Umbilical cord (tissue), 2 donors: Measurements from ENCODE around the gene XRCC3. TPM values are rescaled to one million over a fixed set of nuclear protein-coding genes. Genes with fewer than 3 reads are reported as not detected.

Source experiments
- DNase-seq: peaks from one replicate; pipeline ENCODE4 v3.0.0-alpha.2; 2015; ENCODE audit warnings: low spot score
- total RNA-seq: library from RNA; depleted of rRNA; stranded (reverse); fragments of >200 nt; gene quantifications from one replicate; pipeline ENCODE4 v1.2.3, GENCODE V29; 2014; ENCODE audit warnings: low replicate concordance; ENCODE audit not compliant: insufficient read depth

The XRCC3 gene
- total RNA-seq, 1 donor from 2014 or later, result 5.1 TPM

DNA sequence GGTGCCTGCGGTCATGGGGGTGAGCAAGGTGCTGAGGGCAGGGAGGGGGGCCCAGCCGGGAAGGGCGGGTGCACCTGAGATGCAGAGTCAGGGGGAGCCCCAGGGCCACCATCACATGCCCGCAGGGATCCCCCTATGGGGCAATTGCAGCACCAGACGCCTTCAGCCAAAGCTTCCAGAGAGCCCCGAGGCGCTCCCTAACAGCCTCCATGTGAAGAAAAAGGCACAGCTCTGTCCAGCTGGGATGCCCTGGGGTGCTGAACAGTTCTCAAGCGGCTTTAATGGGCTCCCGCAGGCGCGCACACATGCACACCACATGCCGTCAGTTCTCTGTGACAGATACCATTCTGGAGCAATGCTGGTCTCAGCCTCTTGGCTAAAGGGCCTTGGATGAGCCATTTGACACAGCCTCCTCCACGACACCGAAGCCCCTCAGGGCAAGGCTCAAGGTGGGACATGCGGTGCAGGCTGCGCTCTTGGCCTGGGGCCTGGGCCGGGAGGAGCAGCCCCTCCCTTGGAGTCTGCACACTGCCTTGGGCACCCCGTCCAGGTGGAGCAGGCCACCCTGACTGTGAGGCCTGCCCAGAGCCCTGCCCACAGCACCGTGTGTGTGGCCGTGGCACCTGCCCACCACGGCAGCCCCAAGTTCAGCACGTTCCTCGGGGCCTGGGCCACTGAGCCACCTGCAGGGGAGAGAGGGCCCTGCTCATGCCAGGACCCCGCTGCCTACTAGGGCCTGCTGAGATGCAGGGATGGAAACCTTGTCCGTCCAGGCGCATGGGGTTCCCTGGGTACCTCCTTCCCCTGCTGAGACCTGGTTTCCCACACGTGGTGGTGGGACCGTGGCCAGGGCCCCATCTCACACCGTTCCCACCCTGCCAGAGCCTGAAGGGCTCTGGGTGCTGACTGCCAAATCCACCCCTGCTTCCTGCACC lies 7.7 kb downstream of the XRCC3 start:
- DNase-seq, result no peak

DNA sequence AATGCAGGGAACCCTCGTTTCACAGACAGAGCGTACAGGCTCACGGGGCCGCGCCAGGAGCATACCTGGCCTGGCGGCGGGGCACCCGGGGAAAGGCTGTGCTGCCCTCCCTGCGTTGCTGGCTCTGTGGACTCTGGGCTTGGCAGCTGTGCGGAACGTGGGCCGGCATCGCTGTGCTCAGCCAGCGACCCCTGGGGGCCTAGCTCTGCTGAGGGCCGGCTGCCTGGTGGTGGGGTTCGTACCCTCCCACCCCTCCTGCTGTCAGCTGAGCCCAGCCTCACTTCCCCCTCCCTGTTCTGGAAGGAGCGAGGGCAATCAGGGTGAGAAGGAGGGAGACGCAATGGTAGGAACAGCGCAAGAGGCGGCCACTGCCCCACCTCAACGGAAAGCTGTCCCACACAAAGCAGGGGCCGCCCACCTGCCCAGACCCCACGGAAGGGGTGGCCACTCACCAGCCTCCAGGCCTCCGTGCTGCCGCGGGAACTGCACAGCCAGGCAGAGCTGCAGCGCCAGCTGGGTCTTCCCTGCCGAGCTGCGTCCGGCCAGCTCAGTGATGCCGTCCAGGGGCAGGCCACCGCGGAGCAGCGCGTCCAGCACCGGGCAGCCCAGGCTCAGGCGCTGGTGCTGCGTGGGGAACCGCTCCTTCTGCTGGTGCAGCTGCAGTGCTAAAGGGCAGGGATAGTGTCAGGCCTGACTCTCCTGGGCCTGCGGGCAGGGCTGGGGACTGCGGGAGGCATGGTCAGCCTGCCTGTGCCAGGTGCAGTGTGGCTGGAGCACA lies 8.5 kb downstream of the XRCC3 start:
- no peak for DNase-seq

GRCh38 chr14:103705504-103706284 lies 9.6 kb downstream of the XRCC3 start:
- DNase-seq, result no peak

DNA sequence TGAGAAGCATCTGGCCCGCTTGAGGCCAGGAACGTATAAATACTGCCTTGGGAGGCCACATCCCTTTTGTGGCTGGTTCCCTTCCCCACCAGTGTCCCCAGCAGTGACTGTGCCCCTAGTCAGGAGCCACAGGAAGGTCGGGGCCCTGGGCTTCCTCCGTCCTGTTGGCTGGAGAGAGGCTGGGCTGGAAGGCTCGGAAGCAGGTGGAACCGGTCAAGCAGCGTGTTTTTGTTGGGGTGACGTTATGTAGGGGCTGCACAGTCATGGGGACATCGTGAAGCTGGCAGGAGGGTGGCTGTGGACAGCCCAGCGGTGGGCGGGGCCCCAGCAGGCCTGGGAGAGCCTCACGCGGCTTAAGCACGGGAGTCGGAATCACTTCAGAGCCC lies 10.1 kb downstream of the XRCC3 start:
- peak; percentile 67 for DNase-seq

DNA sequence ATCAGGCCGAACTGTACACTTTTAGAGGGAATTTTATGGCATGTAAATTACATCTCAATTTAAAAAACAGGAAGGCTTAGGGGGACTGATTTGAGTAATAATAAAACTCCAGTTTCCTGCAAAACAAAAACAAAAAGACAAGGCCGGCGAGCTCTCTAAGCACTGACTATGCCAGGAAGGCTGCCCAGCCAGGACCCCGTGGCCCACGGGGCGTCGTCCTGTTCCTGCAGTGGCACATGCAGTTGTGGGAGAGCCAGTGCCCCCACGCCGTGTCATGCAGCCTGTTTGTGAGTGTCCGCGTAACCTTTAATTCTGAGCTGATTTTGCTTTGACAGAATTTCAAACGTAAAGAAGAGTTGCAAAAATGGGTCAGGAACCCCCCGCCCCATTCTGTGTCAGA lies 10.5 kb downstream of the XRCC3 start:
- no peak for DNase-seq

- DNase-seq, result no peak
Measured at GRCh38 chr14:103703433-103704385, 11.5 kb downstream of the XRCC3 start.

DNA sequence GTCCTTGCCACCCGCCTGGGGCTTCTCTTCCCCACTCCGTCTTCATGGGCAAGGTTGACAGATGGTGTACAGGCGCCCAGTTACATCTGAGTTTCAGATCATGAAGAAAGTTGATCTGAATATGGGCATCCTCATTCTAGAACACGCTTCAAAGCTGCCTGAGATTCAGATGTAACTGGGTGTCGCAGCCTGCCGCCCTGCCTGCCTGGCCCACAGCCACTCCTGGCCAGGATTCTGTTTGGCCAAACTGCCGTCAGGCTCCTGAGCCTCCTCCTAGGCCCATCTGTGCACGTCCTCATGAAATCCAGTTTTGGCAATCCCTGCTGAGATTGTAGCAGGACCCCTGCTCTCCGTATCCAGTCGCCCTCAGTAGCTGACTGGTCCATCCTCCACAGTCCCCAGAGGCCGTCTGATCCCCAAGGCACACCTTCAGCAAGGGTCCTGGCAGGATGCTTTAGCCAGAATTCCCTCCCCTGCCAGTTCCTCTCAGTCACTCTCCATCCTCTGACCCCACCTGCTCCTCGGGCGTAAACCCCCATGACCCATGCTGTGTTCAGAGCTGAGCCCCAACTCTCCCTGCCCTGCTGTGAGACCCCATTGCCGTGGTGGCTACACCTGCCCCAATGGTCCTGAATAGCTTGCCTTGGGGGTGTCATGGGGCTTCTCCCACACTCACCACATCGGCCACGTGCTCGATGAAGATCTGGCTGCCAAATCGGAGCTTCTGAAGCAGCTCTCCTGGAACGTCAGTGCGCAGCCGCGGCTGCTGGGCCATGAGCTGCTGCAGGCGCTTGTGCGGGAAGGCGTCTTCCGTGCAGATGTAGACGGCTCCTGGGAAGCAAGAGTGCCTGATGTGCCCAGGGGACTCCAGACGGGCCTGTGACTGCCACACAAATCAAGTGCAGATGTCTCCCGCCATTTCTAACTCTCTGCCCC lies 12.5 kb downstream of the XRCC3 start:
- no peak for DNase-seq

GRCh38 chr14:103702095-103702494 lies 13.2 kb downstream of the XRCC3 start:
- DNase-seq, result no peak

- DNase-seq, result no peak
Measured at GRCh38 chr14:103700753-103701490, 14.3 kb downstream of the XRCC3 start.

- no peak for DNase-seq
Measured at GRCh38 chr14:103699901-103700752, 15.1 kb downstream of the XRCC3 start.

DNA sequence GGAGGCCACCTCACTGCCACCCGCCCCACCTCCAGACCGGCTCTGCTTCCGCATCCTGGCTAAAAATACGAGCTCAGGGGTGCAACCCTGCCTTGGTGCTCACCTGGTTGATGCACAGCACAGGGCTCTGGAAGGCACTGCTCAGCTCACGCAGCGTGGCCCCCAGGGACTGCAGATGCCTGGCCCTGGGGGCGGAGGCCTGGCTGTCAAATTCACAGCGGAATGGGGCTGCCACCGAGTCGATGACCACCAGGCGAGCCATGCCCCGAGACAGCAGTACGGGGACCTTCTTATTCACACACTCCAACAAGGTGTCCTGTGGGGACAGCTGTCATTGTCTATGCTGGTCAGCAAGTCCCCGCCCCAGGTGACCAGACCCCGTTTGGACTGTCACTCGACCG lies 16.0 kb downstream of the XRCC3 start:
- no peak for DNase-seq

DNA sequence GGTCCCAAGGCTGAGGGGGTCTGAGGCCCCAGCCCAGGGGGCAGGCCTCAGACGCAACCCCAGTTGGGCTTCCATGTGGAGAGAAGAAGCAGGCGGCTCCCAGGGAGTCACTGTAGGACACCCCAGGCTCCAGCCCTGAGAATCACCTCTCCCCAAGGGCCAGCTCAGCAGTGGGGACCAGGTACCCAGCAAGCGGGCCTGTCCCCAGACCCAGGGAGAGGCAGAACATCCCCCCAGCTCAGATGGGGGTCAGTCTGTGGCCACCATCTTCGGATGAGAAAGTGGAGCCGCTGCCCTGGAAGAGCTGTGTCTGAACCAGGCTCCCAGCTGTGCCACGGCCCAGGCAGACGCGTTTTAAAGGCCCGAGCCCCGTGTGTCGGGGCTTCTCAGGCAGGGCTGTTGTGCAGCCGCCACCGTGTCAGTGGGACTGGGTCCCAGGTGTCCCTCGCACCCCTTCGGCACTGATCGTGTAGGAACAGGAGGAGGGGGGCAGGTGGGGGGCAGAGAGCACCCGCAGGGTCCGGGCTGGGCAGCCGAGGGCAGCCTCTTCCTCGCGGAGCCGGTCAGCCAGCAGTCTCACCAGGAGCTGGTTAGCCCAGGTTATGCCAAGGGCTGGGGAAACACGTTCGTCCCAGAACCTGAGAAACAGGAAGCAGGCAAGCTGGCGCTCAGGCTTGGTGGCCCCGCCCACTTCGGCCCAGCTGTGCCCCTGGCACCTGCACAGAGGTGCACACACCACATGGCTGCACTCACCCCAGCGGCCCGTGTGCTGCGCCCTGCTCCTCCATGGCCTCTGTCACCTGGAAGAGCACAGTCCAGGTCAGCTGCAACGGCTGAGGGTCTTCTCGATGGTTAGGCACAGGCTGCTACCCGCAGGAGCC lies 16.6 kb downstream of the XRCC3 start:
- DNase-seq, result no peak

DNA sequence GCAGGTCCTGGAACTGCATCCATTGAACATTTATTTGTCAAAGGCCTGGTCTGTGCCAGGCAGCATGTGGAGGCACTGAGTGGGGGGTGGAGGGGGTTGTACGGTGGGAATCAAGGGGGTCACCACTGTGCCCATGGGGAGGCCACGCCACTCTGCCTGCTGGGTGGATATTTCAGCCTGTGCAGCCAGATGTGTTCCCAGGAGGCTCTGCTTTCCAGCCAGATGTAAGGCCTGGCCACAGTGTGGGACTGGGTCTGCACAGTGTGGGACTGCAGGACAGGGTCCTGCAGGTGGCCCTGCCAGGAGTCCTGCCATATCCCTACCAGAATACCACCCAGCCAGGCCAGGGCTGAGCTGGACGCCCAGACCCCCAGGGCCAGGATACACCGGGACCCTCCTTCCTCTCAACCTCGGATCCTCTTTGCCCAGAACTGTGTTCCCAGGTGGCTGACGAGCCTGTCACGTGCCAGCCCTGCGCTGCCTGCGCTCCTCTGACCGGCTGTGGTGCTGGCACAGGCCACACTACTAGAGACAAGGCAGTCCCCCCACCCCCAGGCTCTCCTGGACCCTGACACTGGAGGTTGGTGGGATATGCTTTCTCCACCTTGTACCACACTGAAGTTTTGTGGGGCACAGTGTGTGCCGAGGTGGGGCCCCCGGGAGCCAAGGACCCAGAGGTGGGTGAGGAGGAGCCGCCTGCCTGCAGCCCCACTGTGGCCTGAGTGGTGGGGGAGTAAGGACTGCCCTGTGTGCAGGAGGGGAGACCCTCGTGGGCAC lies 17.5 kb downstream of the XRCC3 start:
- no peak for DNase-seq

- no peak for DNase-seq
Measured at GRCh38 chr14:103697206-103697602, 18.0 kb downstream of the XRCC3 start.

DNA sequence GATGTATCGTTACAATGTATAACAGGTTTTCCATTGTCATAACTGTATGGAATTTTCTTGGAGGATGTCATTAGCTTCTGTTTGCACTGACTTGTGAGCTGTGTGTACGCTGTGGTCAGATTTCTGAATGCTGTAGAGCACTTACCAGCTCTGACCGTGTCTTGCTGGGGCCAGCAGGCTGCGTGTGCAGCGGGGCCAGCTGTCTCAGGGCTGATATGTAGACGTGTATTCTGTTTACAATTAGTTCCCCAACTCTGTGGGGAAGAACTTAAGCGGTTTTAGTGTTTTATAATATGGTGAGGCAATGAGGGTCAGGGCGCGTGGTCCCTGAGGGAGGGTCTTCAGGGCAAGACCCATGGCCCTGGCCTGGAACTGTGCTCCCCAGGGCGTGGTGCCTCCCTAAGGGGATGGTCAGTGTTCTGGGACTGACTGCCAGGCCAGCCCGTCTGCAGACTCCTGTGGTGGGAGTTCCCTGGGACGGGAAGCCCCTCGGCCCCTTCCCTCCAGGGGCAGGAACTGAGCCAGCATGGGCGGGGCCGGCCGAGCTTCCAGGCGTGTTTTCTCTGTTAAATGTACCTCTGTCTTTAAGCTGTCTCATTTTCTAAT lies 18.7 kb downstream of the XRCC3 start:
- DNase-seq, result peak; percentile 79

DNA sequence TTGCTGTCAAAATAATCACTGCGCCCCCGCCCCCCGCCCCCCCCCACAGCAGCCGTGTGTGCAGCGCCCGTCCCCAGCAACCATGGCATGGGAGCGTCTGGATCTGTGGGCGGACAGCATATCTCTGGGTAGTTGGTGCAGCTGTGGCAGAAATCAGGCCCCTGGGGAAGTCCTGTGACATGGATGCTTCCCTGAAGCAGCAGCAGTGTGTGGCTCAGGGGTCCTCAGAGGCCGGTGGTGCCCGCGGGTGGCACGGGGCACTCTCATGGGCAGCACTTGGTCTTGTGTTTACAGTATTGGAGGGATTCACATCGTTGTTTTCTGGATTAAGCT lies 19.2 kb downstream of the XRCC3 start:
- DNase-seq, result no peak
